ENCODE measurements around the gene TASP1.

DNA sequence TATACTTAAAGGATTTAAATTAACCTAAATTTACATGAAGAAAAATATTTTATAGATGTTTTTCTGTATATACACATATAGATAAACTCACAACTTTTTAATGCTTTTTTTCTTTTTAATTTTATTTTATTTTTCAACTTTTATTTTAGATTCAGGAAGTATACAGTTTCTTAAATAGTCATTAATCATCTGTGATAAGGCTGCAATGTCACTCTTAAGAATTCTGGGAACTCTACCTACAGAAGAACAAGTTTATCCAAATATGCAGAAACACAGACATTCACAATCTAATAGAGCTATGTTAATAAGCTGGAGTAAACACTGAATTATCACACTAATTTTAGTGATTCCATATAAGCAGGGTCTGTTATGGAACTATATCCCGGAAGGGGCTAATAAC is 181.2 kb downstream of the TASP1 start:
- TF ChIP-seq, protein P1, sequence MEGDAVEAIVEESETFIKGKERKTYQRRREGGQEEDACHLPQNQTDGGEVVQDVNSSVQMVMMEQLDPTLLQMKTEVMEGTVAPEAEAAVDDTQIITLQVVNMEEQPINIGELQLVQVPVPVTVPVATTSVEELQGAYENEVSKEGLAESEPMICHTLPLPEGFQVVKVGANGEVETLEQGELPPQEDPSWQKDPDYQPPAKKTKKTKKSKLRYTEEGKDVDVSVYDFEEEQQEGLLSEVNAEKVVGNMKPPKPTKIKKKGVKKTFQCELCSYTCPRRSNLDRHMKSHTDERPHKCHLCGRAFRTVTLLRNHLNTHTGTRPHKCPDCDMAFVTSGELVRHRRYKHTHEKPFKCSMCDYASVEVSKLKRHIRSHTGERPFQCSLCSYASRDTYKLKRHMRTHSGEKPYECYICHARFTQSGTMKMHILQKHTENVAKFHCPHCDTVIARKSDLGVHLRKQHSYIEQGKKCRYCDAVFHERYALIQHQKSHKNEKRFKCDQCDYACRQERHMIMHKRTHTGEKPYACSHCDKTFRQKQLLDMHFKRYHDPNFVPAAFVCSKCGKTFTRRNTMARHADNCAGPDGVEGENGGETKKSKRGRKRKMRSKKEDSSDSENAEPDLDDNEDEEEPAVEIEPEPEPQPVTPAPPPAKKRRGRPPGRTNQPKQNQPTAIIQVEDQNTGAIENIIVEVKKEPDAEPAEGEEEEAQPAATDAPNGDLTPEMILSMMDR (optimal IDR thresholded peaks at IDR 0.05 in 1 of 3, IDR thresholded peaks at IDR 0.05 in 1 of 3, conservative IDR thresholded peaks at IDR 0.05 in 1 of 3; ENCODE audit: extremely low read depth in 1 of 3, insufficient read depth in 2 of 3, low read length in 3 of 3) = no peak
- no peak for TF ChIP-seq EZH2 (IDR thresholded peaks at IDR 0.05; ENCODE audit: low read length)
